IPS DF 4.7 (cell line): ENCODE data around the gene CLPTM1L.
"Not testable (repeated sequence)": the region's sequence is repeated elsewhere in the genome, so short reads cannot be mapped to it uniquely, and the experiment has no call there.

ENCODE experiments used
- DNase-seq: peaks from one replicate; pipeline ENCODE4 v3.0.0-alpha.2; 2013; ENCODE audit warnings: low spot score; ENCODE audit errors: extremely low read depth

Gene CLPTM1L

GRCh38 chr5:1381370-1382247, 36.7 kb upstream of the CLPTM1L start:
- no peak for DNase-seq

- DNase-seq = no peak
Measured at GRCh38 chr5:1380910-1381309, 36.0 kb upstream of the CLPTM1L start.

- no peak for DNase-seq
Measured at GRCh38 chr5:1380011-1380817, 35.3 kb upstream of the CLPTM1L start.

GRCh38 chr5:1378866-1379659, 34.2 kb upstream of the CLPTM1L start:
- DNase-seq = no peak

GRCh38 chr5:1378096-1378495, 33.2 kb upstream of the CLPTM1L start:
- no peak for DNase-seq

DNA sequence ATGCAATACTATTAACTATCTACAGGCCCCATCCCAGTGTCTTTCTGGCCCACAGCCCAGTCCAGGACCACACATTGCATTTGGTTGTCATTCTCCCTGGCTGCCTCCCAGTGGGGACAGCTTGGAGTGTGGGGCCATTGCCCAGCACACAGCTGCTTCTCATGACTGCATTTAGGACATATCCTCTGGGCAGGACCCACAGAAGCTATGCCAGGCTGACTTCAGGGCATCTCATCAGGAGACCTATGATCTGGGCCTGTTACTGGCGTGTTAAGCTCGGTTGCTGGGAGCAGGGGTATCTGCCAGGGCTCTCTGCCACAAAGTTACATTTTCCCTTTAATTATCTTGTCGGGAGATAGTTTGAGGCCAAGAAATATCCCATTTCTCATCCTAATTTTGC, 32.1 kb upstream of the CLPTM1L start:
- no peak for DNase-seq

- DNase-seq = no peak
Measured at GRCh38 chr5:1375871-1376810, 31.2 kb upstream of the CLPTM1L start.

DNA sequence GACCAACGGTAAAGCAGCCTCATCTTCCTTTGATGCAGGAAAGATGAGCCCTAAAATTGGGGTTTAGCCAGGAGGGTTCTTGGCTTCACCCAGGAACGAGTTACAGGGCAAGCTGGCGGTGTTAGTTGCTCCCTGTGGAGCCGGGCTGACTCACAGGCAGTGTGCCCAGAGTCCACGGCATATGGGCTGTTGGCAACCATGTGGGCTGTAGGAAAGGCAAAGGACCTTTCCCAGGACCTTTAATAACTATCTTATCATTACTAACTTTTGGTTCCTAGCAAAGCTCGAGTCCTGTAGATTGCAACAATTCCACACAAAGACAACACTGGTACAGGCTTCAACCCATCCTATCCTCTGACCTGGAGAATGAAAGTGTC, 29.8 kb upstream of the CLPTM1L start:
- no peak for DNase-seq

DNA sequence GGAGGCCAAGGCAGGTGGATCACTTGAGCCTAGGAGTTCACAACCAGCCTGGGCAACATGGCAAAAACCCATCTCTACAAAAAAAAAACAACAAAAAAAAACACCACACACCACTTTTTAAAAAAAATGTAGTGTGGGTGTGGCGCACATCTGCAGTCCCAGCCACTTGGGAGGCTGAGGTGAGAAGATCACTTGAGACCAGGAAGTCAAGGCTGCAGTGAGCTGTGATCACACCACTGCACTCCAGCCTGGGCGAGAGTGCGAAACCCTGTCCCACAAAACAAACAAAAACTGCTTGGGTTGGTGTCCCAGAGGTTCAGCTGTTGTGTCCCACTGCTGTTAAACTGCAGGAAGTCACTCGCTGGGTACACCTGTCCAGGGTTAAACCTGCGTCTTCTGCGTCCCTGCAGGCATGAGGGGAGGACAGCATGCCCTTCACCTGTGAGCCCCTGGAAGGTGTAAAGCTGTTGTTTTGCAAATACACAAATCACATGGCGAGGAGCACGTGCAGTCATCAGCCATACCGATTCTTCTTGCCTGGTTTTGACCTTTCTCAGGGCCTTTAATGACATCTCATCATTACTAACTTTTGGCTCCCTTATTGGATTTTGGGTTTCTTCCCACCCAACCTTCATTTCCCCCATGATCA, 29.3 kb upstream of the CLPTM1L start:
- DNase-seq = no peak

- DNase-seq = not testable (repeated sequence)
Measured at GRCh38 chr5:1371972-1372342, 27.1 kb upstream of the CLPTM1L start.

DNA sequence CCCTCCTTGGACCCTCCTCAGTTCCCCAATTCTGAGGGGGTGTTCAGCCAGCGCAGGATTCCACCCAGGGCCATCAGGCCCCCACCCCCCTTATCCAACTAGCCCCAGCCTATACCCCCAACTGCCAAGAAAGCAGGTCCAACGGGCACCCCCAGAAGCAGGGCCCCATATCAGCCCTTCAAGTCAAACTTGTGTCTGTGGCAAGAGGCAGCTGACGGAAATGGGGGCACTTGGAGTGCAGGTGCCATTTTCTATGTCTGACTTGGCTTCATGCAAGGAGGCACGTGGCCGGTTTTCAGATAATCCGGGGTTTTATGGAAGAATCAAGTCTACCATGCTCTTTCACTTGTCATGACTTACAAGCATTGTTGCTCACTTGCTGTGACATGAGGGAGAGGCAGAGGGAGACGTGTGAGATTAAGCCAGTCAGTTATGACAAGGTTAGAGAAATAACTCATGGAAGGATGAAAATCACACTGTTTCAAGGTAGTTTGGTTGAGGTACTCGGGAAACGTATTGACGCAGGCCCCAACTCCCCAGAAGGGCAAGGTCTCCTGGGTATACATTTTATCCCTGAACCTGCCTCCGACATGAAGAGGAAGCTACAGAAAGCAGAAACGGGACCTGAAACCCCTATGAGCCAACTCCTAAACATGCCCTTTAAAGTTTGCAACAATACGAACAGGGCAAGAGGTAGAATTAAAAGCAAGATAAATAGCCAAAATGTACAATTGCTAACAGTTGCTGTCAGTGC, 26.5 kb upstream of the CLPTM1L start:
- no peak for DNase-seq

- DNase-seq = no peak
Measured at GRCh38 chr5:1370006-1370405, 25.1 kb upstream of the CLPTM1L start.

DNA sequence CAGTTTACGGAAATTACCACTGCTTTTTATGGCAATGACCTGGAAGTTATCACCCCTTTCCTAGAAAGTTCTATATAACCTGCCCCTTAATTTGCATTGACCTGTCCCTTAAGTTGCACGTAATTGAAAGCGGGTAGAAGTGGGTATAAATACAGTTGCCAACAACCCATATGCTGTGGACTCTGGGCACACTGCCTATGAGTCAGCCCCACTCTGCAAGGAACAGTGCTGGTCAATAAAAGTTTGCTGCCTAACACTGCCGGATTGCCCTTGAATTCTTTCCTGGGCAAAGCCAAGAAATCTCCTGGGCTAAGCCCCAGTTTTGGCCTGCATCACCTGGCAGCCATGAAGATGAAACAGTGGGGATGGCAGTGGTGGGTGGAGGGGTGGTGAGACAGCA, 23.9 kb upstream of the CLPTM1L start:
- DNase-seq = no peak

- no peak for DNase-seq
Measured at GRCh38 chr5:1368236-1368635, 23.3 kb upstream of the CLPTM1L start.

- no peak for DNase-seq
Measured at GRCh38 chr5:1367149-1367548, 22.2 kb upstream of the CLPTM1L start.

GRCh38 chr5:1366514-1366913, 21.6 kb upstream of the CLPTM1L start:
- DNase-seq = no peak

GRCh38 chr5:1364211-1364610, 19.3 kb upstream of the CLPTM1L start:
- DNase-seq = no peak

DNA sequence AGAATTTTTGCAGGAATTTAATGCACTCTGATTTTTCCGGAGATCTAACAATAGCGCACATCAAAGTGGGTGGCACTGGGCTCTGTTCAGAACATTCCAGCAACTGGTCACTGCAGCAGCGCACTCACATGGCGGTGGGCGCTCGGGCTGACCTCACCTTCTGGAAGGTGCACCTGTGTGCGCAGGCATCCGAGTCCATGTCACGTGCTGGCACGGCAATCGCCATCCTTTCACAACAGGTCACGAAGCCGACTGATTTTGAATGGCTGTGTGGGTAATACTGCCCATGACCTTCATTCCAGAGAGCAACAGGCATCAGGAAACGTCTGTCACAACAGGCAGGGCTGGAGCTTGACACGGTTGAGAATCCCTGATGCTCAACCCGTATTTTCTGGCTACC, 18.7 kb upstream of the CLPTM1L start:
- DNase-seq = no peak

- no peak for DNase-seq
Measured at GRCh38 chr5:1363160-1363559, 18.3 kb upstream of the CLPTM1L start.
